ENCODE measurements around the gene ZBTB32. TPM values are rescaled to one million over a fixed set of nuclear protein-coding genes. Genes with fewer than 3 reads are reported as not detected.

The ZBTB32 gene
- polyA plus RNA-seq, 1 of the 3 experiments (the other 2 are of a cell fraction): not detected

DNA sequence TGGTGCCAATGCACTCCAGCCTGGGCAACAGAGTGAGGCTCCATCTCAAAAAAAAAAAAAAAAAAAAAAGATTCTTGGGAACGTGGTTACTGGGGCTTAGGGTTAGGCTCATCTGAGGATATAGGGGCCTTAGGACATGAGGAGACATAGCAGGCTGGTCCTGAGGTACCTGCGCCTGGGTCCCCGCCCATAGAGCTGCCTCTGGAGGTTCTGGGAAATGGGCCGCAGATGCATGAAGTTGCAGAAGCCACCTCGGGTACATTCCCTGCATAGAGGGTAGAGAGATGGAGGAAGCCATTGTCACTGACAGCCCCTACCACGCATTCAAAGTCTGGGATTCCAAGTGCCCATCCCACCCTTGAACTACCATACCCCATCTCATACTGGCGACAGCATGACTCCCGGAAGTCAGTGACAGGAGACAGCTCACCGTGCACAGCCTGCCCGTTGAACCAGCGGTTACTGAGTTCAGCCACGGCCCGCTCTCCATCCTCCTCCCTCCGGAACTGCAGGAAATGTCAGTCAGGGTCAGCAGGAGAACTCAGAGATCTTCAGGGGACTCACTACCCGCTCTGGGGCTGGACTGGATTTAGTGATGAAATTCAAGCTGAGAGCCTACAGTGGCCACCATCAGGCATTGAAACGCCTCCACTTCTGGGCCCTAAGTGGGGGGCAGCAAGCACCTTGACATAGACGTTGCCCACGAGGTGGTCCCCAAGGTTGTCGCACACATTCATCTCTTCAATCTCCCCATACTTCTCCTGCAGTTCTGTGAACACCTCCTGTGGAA, 39.5 kb downstream of the ZBTB32 start:
- DNase-seq: no peak
- Histone ChIP-seq H3K36me3 (replicated peaks in 1 of 2; ENCODE audit: control insufficient read depth in 1 of 2, insufficient read depth in 2 of 2, low read length in 1 of 2) (peaks cover 6 to 12% of the 10 kb centered on the region in 2 experiments), H3K9ac (no peak overlapping the region), H3K4me3 (ENCODE audit: low read depth in 2 of 2, low read length in 1 of 2) (peak overlapping the region; percentile 83 to 95), H2AFZ (ENCODE audit: low read depth) (no peak overlapping the region), H3K9me3 (no peaks in the 10 kb centered on the region), H3K27me3 (ENCODE audit: insufficient read depth) (no peaks in the 10 kb centered on the region), H3F3A (replicated peaks; ENCODE audit: insufficient read depth) (peaks cover 22% of the 10 kb centered on the region), H3K4me1 (ENCODE audit: control insufficient read depth in 1 of 2, insufficient read depth in 2 of 2, low read depth in 1 of 2, low read length in 1 of 2) (peaks cover 4 to 25% of the 10 kb centered on the region in 2 experiments; a peak in 3 of 4 replicates), H4K20me1 (ENCODE audit: insufficient read depth) (no peaks in the 10 kb centered on the region), H3K27ac (ENCODE audit: low read depth in 2 of 2, low read length in 1 of 2) (no peak overlapping the region; a peak in 1 of 4 replicates), H3K9me2 (no peaks in the 10 kb centered on the region), H3K79me2 (ENCODE audit: insufficient read depth) (peaks cover 27% of the 10 kb centered on the region), H3K4me2 (peak overlapping the region; percentile 77)
- WGBS (ENCODE audit: low lambda C conversion rate): 71% methylated on average over 18 of the region's 19 CpGs
- ChIA-PET POLR2A (interaction anchor here (1.2 kb wide), 1 partner anchor 13 kb away, joined by 5 read pairs; the partner anchor contains the start of gene HSPB6), CTCF (interaction anchor here (0.7 to 2.4 kb wide), 5 partner anchors 8 to 76 kb away, joined by 3 to 11 read pairs (median 4); partner anchors contain the start of gene HSPB6)
- TF ChIP-seq, protein P1, sequence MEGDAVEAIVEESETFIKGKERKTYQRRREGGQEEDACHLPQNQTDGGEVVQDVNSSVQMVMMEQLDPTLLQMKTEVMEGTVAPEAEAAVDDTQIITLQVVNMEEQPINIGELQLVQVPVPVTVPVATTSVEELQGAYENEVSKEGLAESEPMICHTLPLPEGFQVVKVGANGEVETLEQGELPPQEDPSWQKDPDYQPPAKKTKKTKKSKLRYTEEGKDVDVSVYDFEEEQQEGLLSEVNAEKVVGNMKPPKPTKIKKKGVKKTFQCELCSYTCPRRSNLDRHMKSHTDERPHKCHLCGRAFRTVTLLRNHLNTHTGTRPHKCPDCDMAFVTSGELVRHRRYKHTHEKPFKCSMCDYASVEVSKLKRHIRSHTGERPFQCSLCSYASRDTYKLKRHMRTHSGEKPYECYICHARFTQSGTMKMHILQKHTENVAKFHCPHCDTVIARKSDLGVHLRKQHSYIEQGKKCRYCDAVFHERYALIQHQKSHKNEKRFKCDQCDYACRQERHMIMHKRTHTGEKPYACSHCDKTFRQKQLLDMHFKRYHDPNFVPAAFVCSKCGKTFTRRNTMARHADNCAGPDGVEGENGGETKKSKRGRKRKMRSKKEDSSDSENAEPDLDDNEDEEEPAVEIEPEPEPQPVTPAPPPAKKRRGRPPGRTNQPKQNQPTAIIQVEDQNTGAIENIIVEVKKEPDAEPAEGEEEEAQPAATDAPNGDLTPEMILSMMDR (IDR thresholded peaks at IDR 0.05): no peak
- no peak for TF ChIP-seq TEAD4 (IDR thresholded peaks at IDR 0.05; ENCODE audit: borderline replicate concordance, insufficient read depth)

DNA sequence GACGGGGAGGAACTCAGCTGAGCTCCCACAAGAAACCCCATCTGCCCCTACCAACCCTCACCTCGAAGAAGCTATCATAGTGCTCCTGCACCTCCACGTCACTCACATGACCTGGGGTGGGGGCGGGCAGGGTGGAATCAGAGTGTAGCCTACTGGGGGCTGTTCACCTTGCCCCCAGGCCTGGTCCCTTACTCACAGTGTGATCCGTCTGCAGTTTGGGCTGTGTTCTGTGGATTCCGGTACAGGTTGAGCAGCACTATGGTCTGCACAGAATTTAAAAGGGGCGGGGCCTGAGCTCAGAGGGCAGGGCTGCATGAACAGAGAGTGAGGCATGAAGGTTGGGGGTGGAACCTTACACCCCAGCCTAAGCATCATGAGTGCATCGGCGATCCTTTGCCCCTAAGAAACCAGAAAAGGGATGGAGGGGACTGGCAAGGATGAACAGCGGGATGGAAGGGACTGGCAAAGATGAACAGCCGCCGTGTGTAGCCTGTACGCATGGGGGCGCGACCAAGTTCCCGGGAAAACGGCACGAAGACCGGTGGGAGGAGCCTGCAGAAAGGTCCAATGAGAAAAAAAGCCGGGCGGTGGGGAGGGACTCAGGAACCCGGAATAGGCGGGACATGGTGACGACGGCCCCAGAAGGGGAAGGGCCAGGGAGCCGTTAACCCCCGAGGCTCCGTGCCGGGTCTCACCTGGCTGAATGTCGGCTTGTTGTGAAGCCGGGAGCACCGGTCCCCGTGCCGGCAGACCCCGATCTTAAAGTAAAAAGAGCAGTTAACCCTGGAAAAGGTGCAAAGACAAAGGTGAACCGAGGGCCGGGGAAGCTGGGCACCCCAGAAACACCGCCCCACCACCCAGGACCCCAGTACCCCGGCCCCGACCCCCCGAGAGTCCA, 40.3 kb downstream of the ZBTB32 start:
- Histone ChIP-seq H3K4me1 (ENCODE audit: control insufficient read depth in 1 of 2, insufficient read depth in 2 of 2, low read depth in 1 of 2, low read length in 1 of 2) (peaks cover 10 to 26% of the 10 kb centered on the region in 2 experiments; a peak in 3 of 4 replicates), H4K20me1 (ENCODE audit: insufficient read depth) (no peaks in the 10 kb centered on the region), H3K4me3 (ENCODE audit: low read depth in 2 of 2, low read length in 1 of 2) (peak overlapping the region; percentile 83 to 95), H3K9me2 (no peaks in the 10 kb centered on the region), H3K27ac (ENCODE audit: low read depth in 2 of 2, low read length in 1 of 2) (peak overlapping the region; percentile 97 to 98), H3F3A (replicated peaks; ENCODE audit: insufficient read depth) (peaks cover 22% of the 10 kb centered on the region), H3K79me2 (ENCODE audit: insufficient read depth) (peaks cover 35% of the 10 kb centered on the region), H3K27me3 (ENCODE audit: insufficient read depth) (no peaks in the 10 kb centered on the region), H2AFZ (ENCODE audit: low read depth) (peak overlapping the region; percentile 72), H3K9me3 (no peaks in the 10 kb centered on the region), H3K4me2 (peak overlapping the region; percentile 77), H3K9ac (peak overlapping the region; percentile 90), H3K36me3 (replicated peaks in 1 of 2; ENCODE audit: control insufficient read depth in 1 of 2, insufficient read depth in 2 of 2, low read length in 1 of 2) (peaks cover 3 to 12% of the 10 kb centered on the region in 2 experiments)
- DNase-seq: peak; percentile 86
- TF ChIP-seq RCOR1 (IDR thresholded peaks at IDR 0.05; ENCODE audit: low read length): no peak
- no peak for TF ChIP-seq CHD2 (IDR thresholded peaks at IDR 0.05; ENCODE audit: low read length, partially characterized antibody)
- peak; percentile 53; the same call in 1 of the 2 replicates for TF ChIP-seq POLR2AphosphoS5 (IDR thresholded peaks at IDR 0.05; ENCODE audit: low read depth, low read length)
- no peak for TF ChIP-seq GATA2 (CRISPR knock-in tag; IDR thresholded peaks at IDR 0.05)
- TF ChIP-seq, protein P2, sequence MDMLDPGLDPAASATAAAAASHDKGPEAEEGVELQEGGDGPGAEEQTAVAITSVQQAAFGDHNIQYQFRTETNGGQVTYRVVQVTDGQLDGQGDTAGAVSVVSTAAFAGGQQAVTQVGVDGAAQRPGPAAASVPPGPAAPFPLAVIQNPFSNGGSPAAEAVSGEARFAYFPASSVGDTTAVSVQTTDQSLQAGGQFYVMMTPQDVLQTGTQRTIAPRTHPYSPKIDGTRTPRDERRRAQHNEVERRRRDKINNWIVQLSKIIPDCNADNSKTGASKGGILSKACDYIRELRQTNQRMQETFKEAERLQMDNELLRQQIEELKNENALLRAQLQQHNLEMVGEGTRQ (IDR thresholded peaks at IDR 0.05; ENCODE audit: borderline replicate concordance, low read depth, low read length): no peak
- peak; percentile 54; the same call in 1 of the 2 replicates for TF ChIP-seq SIN3A (IDR thresholded peaks at IDR 0.05; ENCODE audit: borderline replicate concordance, low read depth, low read length)
- TF ChIP-seq SMC3 (IDR thresholded peaks at IDR 0.05; ENCODE audit: low read depth, low read length): peak; percentile 29; the same call in 1 of the 2 replicates
- TF ChIP-seq RAD21 (IDR thresholded peaks at IDR 0.05; ENCODE audit: low read length): no peak
- TF ChIP-seq, protein P1 (IDR thresholded peaks at IDR 0.05): peak; percentile 52
- TF ChIP-seq ELF1 (IDR thresholded peaks at IDR 0.05): peak; percentile 65
- TF ChIP-seq, protein P3, sequence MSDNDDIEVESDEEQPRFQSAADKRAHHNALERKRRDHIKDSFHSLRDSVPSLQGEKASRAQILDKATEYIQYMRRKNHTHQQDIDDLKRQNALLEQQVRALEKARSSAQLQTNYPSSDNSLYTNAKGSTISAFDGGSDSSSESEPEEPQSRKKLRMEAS (IDR thresholded peaks at IDR 0.05; ENCODE audit: low read depth): peak; percentile 87
- TF ChIP-seq FOSL2 (IDR thresholded peaks at IDR 0.05; ENCODE audit: borderline replicate concordance, low read depth): no peak
- no peak for TF ChIP-seq EZH2phosphoT487 (IDR thresholded peaks at IDR 0.05; ENCODE audit: borderline replicate concordance, low read depth)
- TF ChIP-seq MXI1 (IDR thresholded peaks at IDR 0.05; ENCODE audit: low read depth, low read length): peak; percentile 83
- peak; percentile 47; the same call in 1 of the 2 replicates for TF ChIP-seq RFX5 (IDR thresholded peaks at IDR 0.05; ENCODE audit: low read length)
- ChIA-PET CTCF (interaction anchor here (0.7 to 2.4 kb wide), 7 partner anchors 9 to 75 kb away, joined by 3 to 11 read pairs (median 4); partner anchors contain the start of gene HSPB6), POLR2A (interaction anchor here (1.0 to 1.2 kb wide), 3 partner anchors 12 to 20 kb away, joined by 3 to 5 read pairs (median 3); partner anchors contain the start of genes HSPB6 and PROSER3)
- WGBS (ENCODE audit: low lambda C conversion rate): 4% methylated on average over 37 of the region's 41 CpGs
